ENCODE results near the gene PLEKHA8.

- TF ChIP-seq CTCF (IDR thresholded peaks at IDR 0.05): no peak
- TF ChIP-seq POLR2A (IDR thresholded peaks at IDR 0.05): no peak
Observed at GRCh38 chr7:30148426-30148825, 120.2 kb downstream of the PLEKHA8 start.
